ENCODE results near the gene PPP1CC. TPM values are rescaled to one million over a fixed set of nuclear protein-coding genes. Genes with fewer than 3 reads are reported as not detected.

The PPP1CC gene
- total RNA-seq, 1 donor from 2014 or later, result 489 TPM

DNA sequence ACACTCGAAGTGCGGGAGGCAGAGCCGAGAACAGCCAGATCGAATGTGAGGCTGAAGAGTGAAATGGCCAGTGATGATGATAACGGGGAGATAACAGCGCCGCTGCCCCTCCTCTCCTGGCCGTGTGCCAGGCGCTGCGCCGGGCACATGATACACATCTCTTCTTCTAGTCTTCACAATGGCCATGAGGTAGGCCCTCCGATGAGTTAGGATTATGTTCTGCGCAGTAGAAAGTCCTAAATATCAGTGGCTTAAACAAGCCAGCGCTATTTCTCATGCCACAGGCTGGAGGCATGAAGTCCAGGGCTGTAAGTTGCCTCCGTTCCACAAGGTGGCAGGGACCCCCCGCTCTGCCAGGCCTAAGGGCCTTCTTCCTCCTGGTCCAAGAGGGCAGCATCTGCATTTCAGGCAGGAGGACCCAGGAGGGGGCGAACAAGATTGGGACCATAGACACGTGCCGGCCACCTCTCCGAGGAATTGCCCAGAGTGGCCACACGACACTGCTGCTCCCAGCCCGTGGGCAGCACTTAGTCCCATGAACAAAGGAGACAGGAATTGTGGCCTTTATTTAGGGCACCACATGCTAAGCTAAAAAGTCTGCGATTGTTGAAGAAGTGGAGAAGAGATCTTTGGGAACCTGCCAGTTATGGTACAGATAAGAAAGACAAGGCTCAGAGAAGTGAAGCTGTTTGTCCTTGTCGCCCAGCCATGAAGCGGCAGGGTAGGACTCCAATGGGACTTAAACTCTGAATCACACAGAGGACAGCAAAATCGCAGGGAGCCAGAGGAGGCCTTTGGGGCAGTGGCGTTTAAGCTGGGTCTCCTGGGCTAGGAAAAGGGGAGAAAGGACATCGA, 42.9 kb downstream of the PPP1CC start:
- Mint-ChIP-seq H3K9me3 (no peaks in the 10 kb centered on the region), H3K36me3 (ENCODE audit: low read depth) (no peaks in the 10 kb centered on the region), H3K4me3 (no peak overlapping the region), H3K27me3 (no peaks in the 10 kb centered on the region), H3K4me1 (peaks cover 9% of the 10 kb centered on the region), H3K27ac (no peak overlapping the region)
- intact Hi-C loops (cut with micrococcal nuclease), result loop anchor here (5.0 kb wide), 1 partner anchor 38 kb away; no protein-coding TSS in a partner anchor
- no peak for DNase-seq

DNA sequence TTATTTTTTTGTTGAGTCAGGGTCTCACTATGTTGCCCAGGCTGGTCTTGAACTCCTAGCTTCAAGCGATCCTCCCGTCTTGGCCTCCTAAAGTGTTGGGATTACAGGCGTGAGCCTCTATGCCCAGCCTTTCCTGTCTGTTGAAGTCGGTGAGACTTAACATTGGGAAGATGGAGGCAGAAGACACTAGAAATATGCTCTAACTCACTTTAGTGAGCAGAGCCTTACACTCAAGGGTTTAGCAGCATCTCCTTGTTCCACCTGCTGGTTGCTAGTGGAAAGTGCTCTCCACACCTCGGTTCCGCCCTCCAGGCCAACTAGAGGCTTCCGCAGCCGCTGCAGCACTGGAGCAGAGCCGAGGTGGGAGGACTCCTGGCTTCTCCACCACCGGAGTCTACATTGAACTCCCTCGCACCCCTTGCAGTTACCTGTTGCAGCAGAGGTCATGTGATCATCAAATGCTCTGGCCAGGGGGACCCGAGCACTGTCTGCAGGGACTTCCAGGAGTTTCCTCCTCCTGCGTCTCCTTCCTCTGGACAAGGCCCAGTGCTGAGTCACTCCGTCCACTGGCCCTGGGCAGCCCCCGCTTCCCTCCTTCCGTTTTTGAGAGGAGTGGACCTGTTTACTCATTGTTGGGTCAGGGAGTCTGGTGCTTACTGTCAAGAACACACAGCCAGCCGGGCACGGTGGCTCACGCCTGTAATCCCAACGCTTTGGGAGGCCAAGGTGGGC, 44.4 kb downstream of the PPP1CC start:
- DNase-seq, result peak; percentile 95
- H3K27ac Mint-ChIP-seq, result peak overlapping the region; percentile 88
- H3K9me3 Mint-ChIP-seq, result no peaks in the 10 kb centered on the region
- no peaks in the 10 kb centered on the region for H3K27me3 Mint-ChIP-seq
- intact Hi-C loops (cut with micrococcal nuclease), result loop anchor here (1.0 to 5.0 kb wide), 4 partner anchors 36 to 248 kb away; partner anchors contain the start of gene ARPC3
- H3K4me1 Mint-ChIP-seq, result peaks cover 12% of the 10 kb centered on the region
- H3K36me3 Mint-ChIP-seq (ENCODE audit: low read depth), result no peaks in the 10 kb centered on the region
- no peak overlapping the region for H3K4me3 Mint-ChIP-seq

DNA sequence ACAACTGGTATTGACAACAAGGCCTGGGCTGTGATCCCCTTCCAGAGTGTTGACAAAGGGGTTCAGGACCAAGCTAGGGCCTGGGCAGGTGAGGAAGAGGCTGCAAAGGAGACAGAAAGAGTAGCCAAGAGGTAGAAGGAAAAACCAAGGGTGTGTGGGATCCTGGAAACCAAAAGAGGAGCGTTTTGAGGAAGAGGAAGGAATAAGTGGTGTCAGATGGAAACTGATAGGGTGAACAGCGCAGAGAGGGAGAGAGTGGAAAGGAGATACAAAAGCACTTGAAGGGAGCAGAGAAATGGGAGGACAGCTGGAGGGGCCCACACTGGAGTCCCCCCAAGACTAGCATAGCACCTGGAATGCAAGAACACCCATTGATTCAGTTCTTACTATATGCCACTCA, 45.5 kb downstream of the PPP1CC start:
- no peak overlapping the region for H3K4me3 Mint-ChIP-seq
- no peaks in the 10 kb centered on the region for H3K9me3 Mint-ChIP-seq
- no peaks in the 10 kb centered on the region for H3K36me3 Mint-ChIP-seq (ENCODE audit: low read depth)
- peaks cover 12% of the 10 kb centered on the region for H3K4me1 Mint-ChIP-seq
- no peak for DNase-seq
- intact Hi-C loops (cut with micrococcal nuclease), result loop anchor here (5.0 kb wide), 1 partner anchor 35 kb away; no protein-coding TSS in a partner anchor
- H3K27ac Mint-ChIP-seq, result no peak overlapping the region
- no peaks in the 10 kb centered on the region for H3K27me3 Mint-ChIP-seq

DNA sequence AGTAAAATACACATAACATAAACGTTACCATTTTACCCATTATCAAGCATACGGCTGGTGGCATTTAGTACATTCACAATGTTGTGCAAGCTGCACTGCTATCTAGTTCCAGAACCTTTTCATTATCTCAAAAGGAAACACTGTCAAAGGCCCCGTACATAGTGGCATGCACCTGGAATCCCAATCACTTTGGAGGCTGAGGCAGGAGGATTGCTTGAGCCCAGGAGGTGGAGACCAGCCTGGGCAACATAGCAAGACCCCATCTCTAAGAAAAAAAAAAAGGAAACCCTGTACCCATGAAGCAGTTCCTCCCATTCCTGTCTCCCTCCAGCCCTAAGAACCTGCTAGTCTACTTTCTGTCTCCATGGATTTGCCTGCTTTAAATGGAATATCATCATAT, 46.4 kb downstream of the PPP1CC start:
- intact Hi-C loops (cut with micrococcal nuclease), result loop anchor here (5.0 kb wide), 1 partner anchor 34 kb away; no protein-coding TSS in a partner anchor
- no peak overlapping the region for H3K27ac Mint-ChIP-seq
- H3K36me3 Mint-ChIP-seq (ENCODE audit: low read depth), result no peaks in the 10 kb centered on the region
- H3K9me3 Mint-ChIP-seq, result no peaks in the 10 kb centered on the region
- no peak for DNase-seq
- peaks cover 16% of the 10 kb centered on the region for H3K4me1 Mint-ChIP-seq
- H3K27me3 Mint-ChIP-seq, result no peaks in the 10 kb centered on the region
- H3K4me3 Mint-ChIP-seq, result no peak overlapping the region

DNA sequence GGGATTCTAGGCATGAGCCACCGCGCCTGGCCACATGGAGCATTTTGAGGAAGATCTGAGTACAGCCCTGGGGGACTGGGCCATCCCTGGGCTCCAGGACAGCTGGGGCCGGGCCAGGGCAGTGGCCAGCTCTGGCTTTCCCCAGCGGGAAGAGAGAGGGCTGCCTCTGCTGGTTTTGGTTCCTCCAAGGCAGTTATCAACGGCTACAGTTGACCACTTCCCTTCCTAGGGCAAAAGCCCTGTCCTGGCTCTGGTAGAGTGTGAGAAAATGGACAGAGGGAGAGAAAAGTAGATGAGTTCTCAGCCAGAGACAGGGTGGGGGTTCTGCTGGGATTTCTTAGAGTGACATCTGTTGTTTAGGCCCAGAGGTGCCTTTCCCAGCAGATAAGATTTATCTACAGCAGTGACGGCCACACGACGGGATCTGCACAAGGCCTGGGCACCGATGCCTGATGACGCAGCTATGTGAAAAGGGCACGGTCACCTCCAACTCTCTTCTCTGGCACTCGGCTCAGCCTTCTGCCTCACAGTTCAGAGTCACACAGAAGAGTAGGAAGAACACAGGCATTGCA, 48.3 kb downstream of the PPP1CC start:
- Mint-ChIP-seq H3K27ac (no peak overlapping the region), H3K36me3 (ENCODE audit: low read depth) (no peaks in the 10 kb centered on the region), H3K9me3 (no peaks in the 10 kb centered on the region), H3K4me3 (no peak overlapping the region), H3K4me1 (peaks cover 29% of the 10 kb centered on the region), H3K27me3 (no peaks in the 10 kb centered on the region)
- intact Hi-C loops (cut with micrococcal nuclease), result no loop called here
- DNase-seq, result no peak

DNA sequence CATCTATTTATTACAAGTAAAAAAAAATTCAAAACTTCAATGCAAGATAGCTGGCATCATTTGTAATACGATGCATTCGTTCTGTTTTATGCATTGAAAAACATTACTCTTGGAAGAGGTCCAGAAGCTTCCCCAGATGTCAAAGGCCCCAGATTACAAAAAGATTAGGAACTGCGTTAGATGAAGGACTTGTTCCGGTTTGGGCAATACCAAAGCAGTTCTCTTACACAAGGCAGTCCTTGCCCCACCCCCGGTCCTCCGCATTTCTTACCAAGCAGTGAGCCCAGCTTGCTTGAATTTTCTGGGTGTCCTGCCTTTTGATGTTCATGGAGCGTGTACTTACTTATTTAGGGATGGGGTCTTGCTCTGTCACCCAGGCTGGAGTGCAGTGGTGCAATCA, 49.0 kb downstream of the PPP1CC start:
- Mint-ChIP-seq H3K9me3 (no peaks in the 10 kb centered on the region), H3K4me1 (peaks cover 30% of the 10 kb centered on the region), H3K4me3 (no peak overlapping the region), H3K27ac (no peak overlapping the region), H3K27me3 (no peaks in the 10 kb centered on the region), H3K36me3 (ENCODE audit: low read depth) (no peaks in the 10 kb centered on the region)
- intact Hi-C loops (cut with micrococcal nuclease), result no loop called here
- no peak for DNase-seq

DNA sequence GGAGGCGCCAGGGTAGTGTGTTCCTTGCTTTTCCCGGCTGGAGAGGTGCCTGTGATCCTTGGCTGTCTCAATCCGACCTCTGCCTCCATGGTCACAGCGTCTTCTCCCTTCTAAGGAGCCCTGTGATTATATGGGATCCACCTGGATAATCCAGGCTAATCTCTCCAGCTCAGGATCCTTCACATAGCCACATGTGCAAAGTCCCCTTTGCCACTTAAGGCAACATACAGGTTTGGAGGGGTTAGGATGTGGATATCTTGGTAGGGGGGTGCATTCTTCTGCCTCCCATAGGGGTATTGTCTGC, 52.6 kb downstream of the PPP1CC start:
- Mint-ChIP-seq H3K36me3 (ENCODE audit: low read depth) (peaks cover 22% of the 10 kb centered on the region), H3K9me3 (no peaks in the 10 kb centered on the region), H3K4me1 (peaks cover 43% of the 10 kb centered on the region), H3K27ac (peak overlapping the region; percentile 96), H3K4me3 (peak overlapping the region; percentile 86), H3K27me3 (peaks cover 5% of the 10 kb centered on the region)
- intact Hi-C loops (cut with micrococcal nuclease), result no loop called here
- DNase-seq, result no peak

DNA sequence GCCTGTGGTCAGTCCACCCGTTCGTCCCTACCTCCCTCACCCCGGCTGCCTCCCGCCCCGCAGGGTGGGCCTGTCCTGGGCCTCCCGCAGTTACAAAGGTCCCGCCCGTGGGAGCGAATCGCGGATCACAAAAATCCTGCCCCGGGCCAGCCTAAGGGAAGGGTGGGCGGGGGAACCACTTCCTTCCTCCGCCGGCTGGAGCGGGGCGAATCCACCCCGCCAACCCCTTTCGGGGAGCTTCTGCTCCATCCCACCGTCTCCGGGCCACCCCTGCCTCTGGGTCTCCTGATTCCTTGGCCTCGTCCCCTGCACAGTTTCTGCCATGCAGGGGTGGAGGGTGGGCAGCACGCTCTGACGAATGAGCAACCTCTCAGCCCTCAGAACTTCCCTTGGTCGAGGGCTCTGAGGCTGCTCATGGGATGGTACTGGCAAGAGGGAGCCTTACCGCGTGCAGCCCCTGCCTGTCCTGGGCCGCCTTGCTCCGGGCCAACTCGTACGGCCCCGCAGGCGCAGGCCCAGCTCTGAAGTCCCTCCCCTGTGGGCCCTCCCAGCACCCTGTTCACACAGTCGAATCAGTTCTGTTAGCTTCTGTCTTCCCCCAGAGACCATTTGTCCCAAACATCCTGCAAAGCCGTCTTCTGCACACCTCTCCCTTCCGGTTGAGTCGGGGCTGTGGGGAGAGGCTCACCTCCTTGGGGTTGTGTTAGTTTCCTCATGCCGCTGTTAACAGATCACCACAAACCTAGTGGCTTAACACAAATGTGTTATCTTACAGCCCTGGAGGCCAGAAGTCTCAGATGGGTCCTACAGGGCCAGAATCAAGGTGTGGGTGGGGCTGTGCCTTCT, 53.2 kb downstream of the PPP1CC start:
- peak overlapping the region; percentile 96 for H3K27ac Mint-ChIP-seq
- peaks cover 27% of the 10 kb centered on the region for H3K36me3 Mint-ChIP-seq (ENCODE audit: low read depth)
- DNase-seq, result peak; percentile 89
- H3K4me3 Mint-ChIP-seq, result peak overlapping the region; percentile 86
- no peaks in the 10 kb centered on the region for H3K9me3 Mint-ChIP-seq
- peaks cover 44% of the 10 kb centered on the region for H3K4me1 Mint-ChIP-seq
- intact Hi-C loops (cut with micrococcal nuclease), result loop anchor here (2.0 kb wide), 2 partner anchors 19 to 71 kb away; no protein-coding TSS in a partner anchor
- H3K27me3 Mint-ChIP-seq, result peaks cover 5% of the 10 kb centered on the region

DNA sequence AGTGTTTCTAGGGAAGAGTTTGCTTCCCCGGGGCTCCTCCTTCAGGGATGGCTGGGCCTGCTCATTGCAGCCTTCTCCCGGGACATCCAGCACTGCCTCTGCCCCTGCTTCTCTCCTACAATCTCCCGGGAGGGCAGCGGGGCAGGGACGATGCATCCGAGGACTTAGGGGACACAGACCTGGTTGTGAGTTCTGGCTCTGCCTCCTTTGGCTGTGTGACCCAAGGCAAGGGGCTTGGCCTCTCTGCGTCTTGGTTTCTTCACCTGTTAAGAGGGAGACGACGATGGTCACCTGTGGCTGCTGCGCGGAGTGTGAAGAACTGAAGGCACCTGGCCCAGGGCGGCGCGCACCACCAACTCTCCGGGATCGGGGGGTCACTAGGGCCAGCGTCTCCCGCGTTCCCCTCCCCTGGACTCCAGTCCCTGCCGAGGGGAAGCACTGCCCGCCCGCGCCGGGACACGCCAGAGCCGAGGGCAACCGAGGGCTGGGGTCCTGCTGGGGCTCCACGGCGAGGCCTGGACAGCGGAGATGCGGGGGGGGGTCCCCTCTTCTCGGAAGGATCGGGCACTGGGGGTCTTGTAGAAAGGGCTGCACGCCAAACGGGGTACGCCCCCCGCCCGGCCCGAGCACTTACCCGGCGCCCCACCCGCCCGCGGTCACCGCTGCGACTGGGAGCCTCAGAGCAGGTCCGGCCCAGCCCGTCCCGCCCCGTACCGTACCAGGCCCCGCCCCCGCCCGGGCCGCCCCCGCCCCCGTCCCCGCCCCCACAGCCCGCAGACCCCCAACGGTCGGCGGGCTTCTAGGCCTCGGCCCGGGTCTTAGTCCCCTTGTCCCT, 54.0 kb downstream of the PPP1CC start, which contains the start of gene HVCN1:
TSS of gene HVCN1 (minus strand) at position 670 of the 835 bp plus-strand sequence. CDS start 5,870 bp downstream, outside the sequence.
- Mint-ChIP-seq H3K9me3 (no peaks in the 10 kb centered on the region), H3K4me3 (peak within 1 kb of the TSS; percentile 86), H3K36me3 (ENCODE audit: low read depth) (peaks cover 32% of the 10 kb centered on the region), H3K27me3 (peaks cover 5% of the 10 kb centered on the region), H3K27ac (peak within 1 kb of the TSS; percentile 96), H3K4me1 (peaks cover 47% of the 10 kb centered on the region)
- peak; percentile 87 for DNase-seq
- intact Hi-C loops (cut with micrococcal nuclease), result loop anchor here (2.0 kb wide), 2 partner anchors 18 to 70 kb away; no protein-coding TSS in a partner anchor

DNA sequence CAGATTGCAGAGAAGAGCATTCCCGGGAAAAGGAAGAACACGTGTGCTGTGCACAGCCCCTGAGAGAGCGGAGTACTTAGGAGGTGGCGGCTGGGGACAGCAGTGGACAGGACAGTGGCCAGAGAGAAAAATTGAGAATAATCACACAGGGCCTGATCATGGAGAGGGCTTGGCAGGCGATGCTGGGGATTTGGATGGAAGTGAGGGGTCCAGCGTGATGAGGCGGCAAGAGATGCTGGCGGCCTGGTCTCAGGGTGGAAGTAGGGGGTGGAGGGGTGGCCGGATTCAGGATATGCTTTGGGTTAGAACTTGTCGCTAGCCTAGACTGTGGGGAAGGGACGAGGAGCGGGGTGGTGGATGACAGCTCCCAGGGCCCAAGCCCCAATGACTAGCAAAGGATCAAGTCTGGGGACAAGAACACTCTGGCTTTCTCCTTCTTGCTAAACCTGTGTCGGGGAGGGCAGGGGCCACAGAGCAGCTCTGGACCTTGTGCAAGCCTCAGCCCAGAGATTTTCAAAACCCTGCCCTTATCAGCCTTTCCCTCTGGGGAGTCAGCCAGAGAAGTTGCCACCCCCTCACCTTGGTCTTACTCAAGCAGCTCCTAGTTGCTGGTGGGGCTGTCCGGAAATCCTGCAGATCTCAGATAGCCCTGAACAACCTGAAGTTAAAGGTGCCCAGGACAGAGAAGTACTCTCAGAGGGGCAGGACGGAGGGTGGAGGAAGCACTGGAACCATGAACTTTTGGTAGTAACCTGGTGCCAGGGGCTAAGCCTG, 55.1 kb downstream of the PPP1CC start:
- peak overlapping the region; percentile 15 for H3K27ac Mint-ChIP-seq
- intact Hi-C loops (cut with micrococcal nuclease), result loop anchor here (2.0 kb wide), 2 partner anchors 17 to 69 kb away; no protein-coding TSS in a partner anchor
- H3K4me3 Mint-ChIP-seq, result peak overlapping the region; percentile 83
- peaks cover 47% of the 10 kb centered on the region for H3K4me1 Mint-ChIP-seq
- no peaks in the 10 kb centered on the region for H3K9me3 Mint-ChIP-seq
- H3K27me3 Mint-ChIP-seq, result peaks cover 5% of the 10 kb centered on the region
- peaks cover 34% of the 10 kb centered on the region for H3K36me3 Mint-ChIP-seq (ENCODE audit: low read depth)
- no peak for DNase-seq

DNA sequence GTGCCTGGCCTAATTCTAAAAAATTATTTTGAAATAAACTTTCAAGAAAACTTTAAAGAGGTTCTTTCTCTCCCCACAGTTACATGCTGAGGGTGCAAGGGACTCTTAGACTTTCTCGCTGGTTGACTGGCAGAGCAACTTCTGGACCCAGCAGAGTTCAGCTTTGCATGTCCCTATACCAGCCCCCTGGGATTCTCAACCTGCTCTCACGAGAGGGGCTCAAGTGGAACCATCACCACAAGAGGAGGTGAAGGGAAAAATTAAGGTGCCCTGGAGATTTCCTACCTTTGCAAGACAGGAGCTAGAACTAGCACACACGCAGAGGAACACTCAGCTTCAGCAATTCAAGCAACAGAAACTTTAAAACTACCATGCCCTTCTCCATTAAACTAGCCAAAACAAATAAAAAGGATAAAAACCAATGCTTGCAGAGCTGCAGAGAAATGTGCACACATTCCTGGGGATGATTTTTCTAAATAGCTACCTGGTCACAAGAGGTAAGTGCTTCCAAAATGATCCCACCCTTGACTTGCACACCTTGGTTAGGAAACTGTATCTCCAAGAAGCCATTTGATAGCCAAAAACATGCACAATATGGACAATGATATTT, 56.3 kb downstream of the PPP1CC start:
- H3K36me3 Mint-ChIP-seq (ENCODE audit: low read depth), result peaks cover 42% of the 10 kb centered on the region
- H3K4me3 Mint-ChIP-seq, result peak overlapping the region; percentile 83
- H3K27ac Mint-ChIP-seq, result no peak overlapping the region

More for the DNA sequence above, 56.3 kb downstream of the PPP1CC start:
- H3K4me1 Mint-ChIP-seq, result peaks cover 44% of the 10 kb centered on the region
- DNase-seq, result no peak
- H3K9me3 Mint-ChIP-seq, result no peaks in the 10 kb centered on the region
- intact Hi-C loops (cut with micrococcal nuclease), result no loop called here
- H3K27me3 Mint-ChIP-seq, result peaks cover 5% of the 10 kb centered on the region

Measured in activated CD4-positive, alpha-beta T cell treated with anti-CD3 and anti-CD28 coated beads, Interleukin-2, amount 10 ng/mL, durations not matched to agents 24 days and 14 days (primary cell).